Activated CD4-positive, alpha-beta T cell treated with anti-CD3 and anti-CD28 coated beads for 4 hours (primary cell): ENCODE measurements around the gene GBX2.

Experiments used
- DNase-seq, 2 donors: peaks; one replicate each; pipeline ENCODE4 v3.0.0-alpha.2; 2020

GBX2 gene

GRCh38 chr2:236168110-236169080 lies at the start of gene GBX2:
TSS of gene GBX2 (minus strand) at chr2:236168386. CDS start at chr2:236167971, 415 bp downstream.
- DNase-seq, result no peak

- DNase-seq, result no peak
These were observed 49.7 kb upstream of the GBX2 start for GRCh38 chr2:236217926-236218325.

GRCh38 chr2:236216711-236217110 lies 48.5 kb upstream of the GBX2 start:
- no peak for DNase-seq

- no peak for DNase-seq
These were observed 47.7 kb upstream of the GBX2 start for GRCh38 chr2:236215761-236216333.

GRCh38 chr2:236215196-236215595 lies 47.0 kb upstream of the GBX2 start:
- no peak for DNase-seq

GRCh38 chr2:236214376-236214995 lies 46.3 kb upstream of the GBX2 start:
- DNase-seq, result no peak

GRCh38 chr2:236211296-236211695 lies 43.1 kb upstream of the GBX2 start:
- no peak for DNase-seq

GRCh38 chr2:236210536-236210935 lies 42.4 kb upstream of the GBX2 start:
- no peak for DNase-seq

GRCh38 chr2:236209996-236210395 lies 41.8 kb upstream of the GBX2 start:
- DNase-seq, result no peak

- DNase-seq, result no peak
These were observed 41.3 kb upstream of the GBX2 start for GRCh38 chr2:236209535-236209934.

GRCh38 chr2:236208019-236208926 lies 40.1 kb upstream of the GBX2 start:
- DNase-seq, result no peak

GRCh38 chr2:236207472-236207871 lies 39.3 kb upstream of the GBX2 start:
- no peak for DNase-seq

- no peak for DNase-seq
These were observed 37.9 kb upstream of the GBX2 start for GRCh38 chr2:236205867-236206645.

- DNase-seq, result no peak
These were observed 36.8 kb upstream of the GBX2 start for GRCh38 chr2:236204953-236205352.

- no peak for DNase-seq
These were observed 32.2 kb upstream of the GBX2 start for GRCh38 chr2:236200378-236200777.

GRCh38 chr2:236196366-236196765 lies 28.2 kb upstream of the GBX2 start:
- no peak for DNase-seq

- DNase-seq, result no peak
These were observed 27.5 kb upstream of the GBX2 start for GRCh38 chr2:236195726-236196125.

- no peak for DNase-seq
These were observed 26.6 kb upstream of the GBX2 start for GRCh38 chr2:236194786-236195185.

- no peak for DNase-seq
These were observed 24.8 kb upstream of the GBX2 start for GRCh38 chr2:236193026-236193425.

GRCh38 chr2:236190674-236191073 lies 22.5 kb upstream of the GBX2 start:
- no peak for DNase-seq

GRCh38 chr2:236184701-236185100 lies 16.5 kb upstream of the GBX2 start:
- DNase-seq, result no peak
